NCI-H2196 treated with DMSO at 0.1 percent for 48 hours (cell line): ENCODE results near the gene CORO2B.
A peak's percentile ranks its signal among the peaks of the same experiment; 100 is the strongest.

Experiments used
- DNase-seq: peaks from one replicate; lab custom pipeline; 2025; ENCODE audit not compliant: unreplicated experiment; lab: John Stamatoyannopoulos, UW

The CORO2B gene, protein sequence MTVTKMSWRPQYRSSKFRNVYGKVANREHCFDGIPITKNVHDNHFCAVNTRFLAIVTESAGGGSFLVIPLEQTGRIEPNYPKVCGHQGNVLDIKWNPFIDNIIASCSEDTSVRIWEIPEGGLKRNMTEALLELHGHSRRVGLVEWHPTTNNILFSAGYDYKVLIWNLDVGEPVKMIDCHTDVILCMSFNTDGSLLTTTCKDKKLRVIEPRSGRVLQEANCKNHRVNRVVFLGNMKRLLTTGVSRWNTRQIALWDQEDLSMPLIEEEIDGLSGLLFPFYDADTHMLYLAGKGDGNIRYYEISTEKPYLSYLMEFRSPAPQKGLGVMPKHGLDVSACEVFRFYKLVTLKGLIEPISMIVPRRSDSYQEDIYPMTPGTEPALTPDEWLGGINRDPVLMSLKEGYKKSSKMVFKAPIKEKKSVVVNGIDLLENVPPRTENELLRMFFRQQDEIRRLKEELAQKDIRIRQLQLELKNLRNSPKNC

DNA sequence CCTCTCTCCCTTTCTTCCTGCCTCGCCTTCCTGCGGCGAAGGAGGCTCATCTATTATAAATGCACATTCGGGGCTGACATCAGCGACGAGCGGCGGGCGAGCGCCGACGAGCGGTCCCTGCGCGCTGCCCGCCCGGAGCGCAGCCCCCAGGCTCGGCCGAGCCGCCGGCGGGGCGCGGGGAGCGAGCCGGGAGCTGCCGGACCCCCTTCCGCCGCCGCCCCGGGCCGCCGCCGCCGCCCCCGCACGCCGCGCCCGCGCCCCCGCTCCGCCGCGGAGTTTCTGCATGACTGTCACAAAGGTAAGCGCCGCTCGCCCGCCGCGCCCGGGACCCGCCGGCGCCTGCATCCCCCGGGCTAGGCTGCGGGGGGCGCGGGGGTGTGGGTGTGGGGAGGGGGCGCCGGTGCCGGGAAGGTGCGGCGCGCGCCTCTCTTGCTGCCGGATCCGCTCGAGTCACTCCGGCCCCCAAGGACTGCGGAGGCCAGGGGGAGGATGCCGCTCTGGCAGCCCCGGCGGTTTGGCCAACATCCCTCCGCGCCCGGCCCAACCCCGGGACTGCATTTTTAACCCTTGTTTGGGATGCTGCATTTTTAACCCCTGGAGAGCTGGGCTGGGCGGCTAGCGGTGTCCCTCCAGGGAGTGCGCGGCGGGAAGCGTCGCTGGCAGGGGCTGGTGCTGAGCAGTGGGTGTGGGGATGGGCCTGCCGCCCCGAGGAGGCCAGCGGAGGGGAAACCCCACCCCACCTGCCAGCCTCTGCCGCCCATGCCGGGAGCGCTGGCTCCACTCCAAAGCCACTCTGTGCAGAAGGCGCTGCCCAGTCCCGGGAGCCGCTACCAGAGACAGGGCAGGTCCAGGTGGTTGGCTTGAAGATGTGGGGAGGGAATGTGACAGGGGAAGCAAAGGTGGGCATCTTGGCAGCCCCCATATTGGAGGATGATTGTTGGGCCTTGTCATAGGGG is at the start of gene CORO2B:
Gene CORO2B (plus strand): TSS at position 14 of the 956 bp plus-strand sequence. CDS start 270 bp downstream, at position 284.
- DNase-seq: no peak

DNA sequence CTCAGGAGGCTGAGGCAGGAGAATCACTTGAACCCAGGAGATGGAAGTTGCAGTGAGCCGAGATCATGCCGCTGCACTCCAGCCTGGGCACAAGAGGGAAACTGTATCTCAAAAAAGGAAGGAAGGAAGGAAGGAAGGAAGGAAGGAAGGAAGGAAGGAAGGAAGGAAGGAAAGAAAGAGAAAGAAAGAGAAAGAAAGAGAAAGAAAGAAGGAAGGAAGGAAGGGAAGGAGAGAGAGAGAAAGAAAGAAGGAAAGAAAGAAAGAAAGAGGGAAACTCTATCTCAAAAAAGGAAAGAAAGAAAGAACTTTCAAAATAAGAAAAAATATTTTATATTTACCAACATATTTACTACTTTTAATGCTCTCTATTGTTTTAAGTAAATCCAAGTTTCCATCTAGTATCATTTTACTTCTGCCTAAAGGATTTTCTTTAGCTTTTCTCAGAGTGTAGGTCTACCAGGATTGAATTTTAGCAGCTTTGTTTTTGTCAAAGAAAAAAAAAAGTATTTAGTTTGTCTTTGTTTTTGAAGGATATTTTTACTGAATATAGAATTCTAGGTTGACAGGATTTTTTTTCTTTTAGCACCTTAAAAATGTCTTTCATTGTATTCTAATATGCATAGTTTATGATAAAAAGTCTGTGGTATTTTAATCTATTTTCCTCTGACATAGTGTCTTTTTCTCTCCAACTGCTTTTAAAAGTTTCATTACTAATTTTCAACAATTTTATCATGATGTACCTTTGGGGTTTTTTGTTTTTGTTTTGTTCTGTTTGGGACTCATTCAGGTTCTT is 47.2 kb upstream of the CORO2B start:
- DNase-seq: no peak

DNA sequence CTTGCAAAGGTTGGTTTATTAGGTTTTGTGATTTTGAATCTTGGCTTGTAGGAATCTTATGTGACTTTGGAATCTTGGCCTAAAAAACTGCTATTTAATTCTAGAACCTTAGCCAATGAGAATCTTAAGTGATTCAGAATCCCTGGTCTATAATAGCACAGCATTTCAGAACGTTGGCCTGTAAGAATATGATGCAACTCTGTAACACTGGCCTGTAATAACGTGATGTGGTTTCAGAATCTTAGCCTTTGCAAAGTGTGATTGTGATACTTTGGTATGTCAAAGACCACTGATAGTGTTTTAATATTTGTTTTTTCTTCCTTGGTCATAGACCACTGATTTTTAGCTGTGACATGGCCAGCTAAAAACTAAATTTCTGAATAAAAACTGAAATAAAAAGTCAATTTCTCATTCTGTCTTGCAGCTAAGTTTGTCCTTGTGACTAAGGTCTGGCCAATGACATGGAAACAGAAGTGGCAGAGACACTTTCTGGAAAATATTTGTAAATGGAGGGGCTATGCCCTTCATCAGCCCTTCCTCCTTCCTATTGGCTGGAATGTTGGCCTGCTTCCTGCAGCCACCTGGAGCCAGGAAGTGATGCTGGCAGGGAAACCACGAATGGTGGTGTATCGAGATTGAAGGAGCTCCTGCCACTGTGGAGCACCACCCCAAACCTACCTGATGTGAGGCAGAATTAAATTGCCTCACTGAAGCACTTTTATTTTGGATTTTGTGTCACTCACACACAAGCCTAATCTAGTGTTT is 42.3 kb upstream of the CORO2B start:
- DNase-seq: no peak

DNA sequence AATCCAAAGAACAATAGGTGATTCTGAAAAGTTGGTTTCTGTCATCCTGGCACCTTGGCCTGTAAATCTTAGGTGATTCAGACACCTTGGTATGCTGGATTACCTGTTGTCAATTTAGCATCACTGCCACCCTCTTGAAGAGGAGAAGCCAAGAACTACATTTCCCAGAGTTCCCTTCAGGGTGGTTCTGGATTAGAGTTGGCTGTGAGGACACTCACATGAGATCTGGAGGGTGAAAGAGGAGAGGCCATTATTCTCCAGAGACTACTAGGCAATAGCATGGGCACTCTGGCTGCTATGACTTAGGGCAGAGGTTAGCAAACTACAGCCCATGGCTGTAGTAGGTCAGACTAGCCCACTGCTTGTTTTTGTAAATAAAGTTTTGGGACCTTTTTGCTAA is 41.7 kb upstream of the CORO2B start:
- no peak for DNase-seq

DNA sequence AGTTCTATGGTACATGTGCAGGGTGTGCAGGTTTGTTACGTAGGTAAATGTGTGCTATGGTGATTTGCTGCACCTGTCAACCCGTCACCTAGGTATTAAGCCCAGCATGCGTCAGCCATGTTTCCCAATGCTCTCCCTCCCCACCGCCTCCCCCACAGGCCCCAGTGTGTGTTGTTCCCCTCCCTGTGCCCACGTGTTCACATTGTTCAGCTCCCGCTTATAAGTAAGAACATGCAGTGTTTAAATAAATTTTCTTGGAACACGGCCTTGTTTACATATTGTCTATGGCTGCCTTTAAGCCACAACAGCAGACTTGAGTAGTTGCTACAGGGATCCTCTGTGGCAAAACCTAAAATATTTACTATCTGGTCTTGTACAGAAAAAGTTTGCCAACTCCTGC is 41.3 kb upstream of the CORO2B start:
- DNase-seq: no peak

DNA sequence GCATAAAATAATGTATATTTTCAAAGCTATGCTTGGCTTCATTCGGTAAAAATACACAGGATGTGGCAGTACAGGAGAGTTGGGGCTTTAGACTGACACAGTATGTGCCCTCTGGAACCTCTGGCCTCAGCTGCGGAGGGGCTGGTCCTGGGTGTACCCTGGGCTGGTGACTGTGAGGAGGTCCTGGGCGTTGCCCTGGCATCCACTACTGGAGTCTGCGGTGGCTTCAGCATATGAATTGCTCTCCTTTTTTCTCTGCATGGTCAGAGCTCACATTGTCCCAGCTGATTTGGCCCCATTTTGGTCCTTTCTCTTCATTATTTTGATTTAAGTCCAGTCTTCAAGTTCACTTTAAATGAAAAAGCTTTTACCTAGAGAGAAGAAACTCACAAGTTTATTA is 40.5 kb upstream of the CORO2B start:
- DNase-seq: no peak

DNA sequence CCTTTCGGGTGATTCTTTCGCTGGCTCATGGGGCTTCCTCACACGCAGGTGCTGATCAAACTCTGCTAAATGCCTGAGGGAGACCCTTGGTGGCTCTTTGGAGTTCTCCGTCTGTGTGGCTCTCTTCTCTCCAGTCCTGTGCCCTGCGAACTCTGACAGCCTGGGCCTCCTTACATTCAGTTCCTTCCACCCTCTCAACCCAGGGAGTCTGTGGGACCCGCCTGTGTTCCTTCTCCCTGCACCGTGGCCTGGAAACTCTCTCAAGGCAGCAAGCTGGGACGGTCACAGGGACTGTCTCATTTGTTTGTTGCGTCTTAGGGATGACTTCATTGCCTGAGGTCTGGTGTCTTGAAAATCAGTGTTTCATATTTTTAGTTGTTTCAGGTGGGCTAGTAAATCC is 37.0 kb upstream of the CORO2B start:
- no peak for DNase-seq

DNA sequence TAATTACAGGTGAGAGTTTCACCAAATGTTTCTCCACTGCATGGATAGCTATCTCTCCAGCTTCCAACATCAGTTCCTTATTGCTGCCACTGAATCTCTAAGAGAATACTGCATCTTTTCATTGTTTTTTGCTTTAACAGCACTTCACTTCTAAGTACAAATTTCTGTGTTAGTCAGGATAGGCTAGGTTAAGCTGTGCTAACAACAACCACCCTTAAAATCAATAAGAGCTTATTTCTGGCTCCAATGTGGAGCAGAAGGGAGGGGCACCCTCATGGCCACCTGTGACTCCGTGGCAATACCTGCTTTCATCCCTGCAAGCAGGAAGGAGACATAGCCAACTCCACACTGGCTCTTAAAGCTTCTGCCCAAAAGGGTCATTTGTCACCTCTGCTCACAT is 36.4 kb upstream of the CORO2B start:
- no peak for DNase-seq

DNA sequence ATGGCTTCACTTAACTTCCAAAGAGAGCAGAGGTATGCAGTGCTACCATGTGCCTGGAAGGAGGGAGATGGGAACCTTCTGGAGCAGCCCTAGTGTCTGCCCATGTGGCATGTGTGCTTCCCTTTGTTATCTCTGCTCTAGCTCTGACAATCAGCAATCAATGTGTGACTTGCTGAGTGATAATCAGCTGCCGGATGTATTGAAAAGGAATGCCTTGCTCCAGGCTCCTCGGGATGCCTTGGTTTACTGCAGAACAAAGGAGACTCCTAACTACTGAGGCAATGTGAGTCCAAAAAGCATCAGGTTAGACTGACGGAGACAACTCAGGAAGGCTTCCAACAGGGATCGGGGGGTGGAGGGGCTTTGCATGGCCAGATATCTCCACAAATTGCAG is 36.0 kb upstream of the CORO2B start:
- no peak for DNase-seq

DNA sequence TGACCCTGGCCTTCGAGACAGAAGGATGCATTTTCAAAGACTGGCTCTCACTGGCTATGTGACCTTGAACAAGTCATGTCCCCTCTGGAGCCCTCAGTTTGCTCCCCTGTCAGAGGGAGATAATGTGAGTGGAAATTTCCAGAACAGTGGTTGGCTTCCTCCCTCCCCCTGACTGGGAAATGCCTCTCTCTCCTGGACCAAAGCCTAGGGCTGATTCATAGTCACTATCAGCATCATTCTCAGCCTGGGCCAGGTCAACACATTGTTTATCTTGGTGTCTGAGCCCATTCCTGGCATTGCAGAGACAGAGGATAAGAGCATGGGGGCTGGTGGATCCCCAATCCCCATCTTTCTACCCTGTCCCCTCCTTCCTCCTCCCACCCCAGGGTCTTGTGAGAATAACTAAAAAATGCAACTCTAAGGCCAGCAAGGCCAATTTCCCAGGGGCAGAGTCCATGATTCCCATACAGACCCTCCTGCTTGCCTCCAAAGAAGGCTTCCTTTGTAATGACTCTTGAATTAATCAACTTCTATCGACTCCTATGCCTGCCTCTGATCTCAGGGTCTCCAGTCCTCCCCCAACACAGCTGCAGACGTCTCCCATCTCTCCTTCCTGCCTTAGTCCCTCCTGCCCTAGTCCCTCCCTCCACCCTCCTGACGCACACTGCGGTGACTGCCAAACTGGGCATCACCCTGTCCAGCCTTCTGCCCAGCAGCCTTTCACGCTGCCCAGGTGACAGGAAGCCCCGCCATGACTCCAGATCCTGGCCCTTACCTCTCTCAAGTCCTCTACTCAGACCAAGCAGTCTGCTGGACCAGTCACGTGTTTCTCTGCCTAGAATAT is 35.4 kb upstream of the CORO2B start:
- DNase-seq: no peak

DNA sequence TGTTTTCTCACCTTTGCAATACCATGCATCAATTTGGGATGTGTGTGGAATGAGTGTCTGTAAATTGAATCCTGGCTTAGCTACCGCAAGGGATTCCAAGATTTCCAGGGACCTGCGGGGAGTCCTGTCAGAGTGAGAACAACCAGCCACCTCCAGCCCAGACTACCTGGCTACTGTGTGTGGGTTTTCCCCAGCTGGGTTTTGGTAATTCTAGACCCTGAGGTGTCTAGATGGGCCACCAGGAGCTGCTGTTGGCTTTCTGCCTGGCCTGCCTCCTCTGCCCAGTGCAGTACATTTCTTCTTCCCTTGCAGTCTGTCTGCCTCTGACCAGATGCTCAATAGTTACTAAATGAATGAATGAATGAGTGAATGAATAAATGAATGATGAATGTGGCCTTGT is 32.5 kb upstream of the CORO2B start:
- no peak for DNase-seq

DNA sequence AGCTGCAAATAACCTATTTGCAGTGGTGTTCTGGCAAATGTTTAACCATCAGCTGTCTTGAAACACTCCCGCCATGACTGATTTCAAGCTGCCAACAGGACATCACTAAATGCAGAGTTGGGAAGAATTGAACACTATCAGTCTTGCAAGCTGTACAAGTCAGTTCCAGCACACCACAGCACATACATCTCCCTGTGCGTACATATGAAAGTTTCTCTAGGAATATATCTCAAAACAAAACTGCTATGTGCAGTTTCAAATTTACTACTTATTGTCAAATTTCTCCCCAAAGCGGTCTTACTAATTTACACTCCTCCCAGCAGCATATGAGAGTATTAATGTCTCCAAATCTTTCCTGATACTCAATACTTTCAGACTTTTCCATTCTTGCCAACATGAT is 30.4 kb upstream of the CORO2B start:
- no peak for DNase-seq

DNA sequence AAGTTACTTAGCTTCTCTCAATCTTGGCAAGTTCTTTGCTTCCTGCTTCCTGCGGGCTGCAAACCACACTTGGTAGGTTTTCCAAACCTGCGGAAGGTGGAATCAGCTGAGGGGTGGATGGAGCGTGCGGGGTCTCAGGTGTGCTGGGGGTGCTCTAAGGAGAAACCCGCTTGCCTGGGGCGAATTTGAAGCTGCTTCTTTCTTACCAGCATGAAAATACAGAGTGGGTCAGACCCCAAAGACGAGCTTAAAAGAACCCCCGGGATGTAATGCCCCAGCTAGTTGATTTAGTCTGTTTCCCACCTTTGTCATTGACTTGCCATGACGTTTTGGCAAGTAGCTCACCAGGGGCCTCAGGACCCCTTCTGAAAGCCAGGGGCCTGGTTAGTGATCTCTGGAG is 28.8 kb upstream of the CORO2B start:
- no peak for DNase-seq

DNA sequence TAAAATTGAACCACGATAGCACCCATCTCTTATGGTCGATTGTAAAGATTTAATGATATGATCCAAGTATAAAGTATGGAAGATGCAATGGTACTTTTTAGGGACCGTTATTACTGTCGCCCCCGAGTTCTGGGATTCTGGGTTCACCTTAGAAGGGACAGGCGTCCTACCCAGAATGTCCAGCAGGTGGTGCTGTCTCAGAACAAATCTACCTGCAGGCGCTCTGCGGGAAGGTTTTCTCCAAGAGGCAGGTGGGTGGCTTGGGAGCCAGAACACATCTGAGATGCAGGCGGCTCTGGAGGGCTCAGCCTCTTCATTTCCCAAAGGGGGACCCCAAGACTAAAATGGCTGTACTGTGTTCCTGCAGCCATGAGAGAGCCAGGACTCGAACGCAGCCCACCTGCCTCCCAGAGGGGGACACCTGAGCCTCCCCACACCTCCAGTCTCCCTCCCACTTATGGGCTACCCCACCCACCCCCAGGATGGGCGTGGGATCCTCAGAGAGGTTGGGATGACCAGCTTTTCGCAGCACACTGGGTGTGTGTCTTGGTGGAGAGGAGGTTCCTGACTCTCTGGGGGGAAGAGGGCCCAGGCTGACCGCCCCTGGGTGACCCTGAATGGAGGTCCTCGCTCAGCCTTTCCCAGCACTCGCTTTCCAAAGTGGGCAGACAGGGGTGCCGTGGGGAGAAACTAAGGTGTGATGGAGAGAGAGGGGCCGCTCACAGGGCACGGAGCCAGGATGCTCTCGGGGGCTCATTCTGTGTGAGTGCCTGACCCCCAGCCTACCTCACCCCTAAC is 28.1 kb upstream of the CORO2B start:
- peak; percentile 5 for DNase-seq

DNA sequence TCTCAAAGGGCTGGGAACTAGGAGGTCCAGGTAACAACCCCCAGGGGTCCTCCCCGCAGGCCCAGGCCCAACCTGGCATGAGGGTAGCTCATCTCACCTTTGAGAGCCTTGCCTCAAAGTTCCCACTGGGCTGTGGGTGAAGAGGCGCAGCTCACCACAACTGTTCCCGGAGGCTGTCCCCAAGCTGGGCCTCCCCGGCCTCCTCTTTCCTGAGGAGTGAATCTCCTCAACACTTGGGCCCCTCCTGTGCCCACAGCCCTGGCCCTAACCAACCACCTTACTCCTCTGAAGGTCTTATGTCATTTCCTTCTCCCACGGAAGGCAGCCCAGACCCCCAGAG is 27.5 kb upstream of the CORO2B start:
- DNase-seq: no peak

DNA sequence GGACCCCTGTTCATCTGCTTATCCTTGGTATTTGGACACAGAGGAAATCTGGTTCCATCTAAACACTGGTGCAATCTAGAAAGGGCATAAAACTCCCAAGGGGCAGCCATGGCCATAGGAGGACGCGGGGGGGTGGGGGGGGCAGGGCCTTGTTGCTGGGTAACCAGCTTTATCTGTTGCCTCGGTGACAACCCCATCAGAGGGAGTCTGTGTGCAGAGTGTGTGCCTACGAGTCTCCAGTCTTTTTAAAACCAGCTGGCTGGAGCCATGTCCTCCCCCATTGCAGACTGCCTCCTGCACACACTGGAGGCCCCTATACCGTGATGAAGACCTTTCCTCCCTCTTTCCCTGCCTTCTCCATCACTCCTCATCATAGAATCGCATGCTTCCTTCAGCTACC is 26.4 kb upstream of the CORO2B start:
- no peak for DNase-seq

DNA sequence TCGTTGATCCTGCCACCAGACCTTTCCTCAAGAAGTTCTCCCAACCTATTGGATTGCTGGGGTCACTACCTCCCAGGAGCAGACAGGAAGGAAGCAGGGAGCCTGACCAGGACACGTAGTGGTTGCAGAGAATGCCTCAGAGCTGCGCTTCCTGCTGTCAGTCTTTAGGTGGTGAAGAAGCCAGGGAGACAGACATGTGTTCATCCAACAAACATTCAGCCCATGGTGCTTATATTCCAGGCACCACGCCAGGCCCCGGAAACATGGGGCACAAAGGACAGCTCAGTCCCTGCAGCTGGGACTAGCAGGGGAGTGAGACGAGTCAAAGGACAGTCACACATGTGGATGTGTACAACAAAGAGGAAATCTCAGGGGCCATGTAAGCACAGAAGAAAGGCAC is 26.0 kb upstream of the CORO2B start:
- DNase-seq: no peak

DNA sequence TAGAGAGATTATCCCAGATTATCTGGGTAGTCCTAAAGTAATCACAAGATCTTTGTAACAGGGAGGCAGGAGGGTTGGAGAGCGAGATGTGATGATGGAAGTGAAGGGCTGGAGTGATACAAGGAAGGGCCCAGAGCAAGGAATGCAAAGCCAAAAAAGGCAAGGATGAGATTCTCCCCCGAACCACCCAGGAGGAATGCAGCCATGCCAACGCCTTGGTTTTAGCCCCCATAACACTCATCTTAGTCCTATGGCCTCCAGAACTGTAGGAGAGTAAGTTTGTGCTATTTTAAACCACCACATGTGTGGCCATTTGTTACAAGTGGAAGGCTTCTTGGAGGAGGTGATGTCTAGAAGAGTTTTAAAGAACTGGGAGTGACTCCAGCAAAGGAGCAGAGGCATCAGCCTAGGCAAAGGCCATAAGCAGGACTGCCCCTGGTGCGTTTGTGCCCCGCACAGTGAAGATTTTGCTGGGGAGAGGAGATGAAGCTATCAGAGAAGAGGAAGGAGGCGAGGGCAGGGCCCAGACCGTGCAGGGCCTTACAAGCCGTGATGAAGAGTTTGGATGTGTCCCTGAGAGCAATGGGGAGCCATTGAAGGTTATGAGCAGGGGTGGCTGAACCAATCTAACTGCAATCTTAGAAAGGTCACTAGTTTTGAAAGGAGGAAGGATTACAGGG is 25.3 kb upstream of the CORO2B start:
- DNase-seq: no peak
